ENCODE results near the gene FRMD4A.

The FRMD4A gene

DNA sequence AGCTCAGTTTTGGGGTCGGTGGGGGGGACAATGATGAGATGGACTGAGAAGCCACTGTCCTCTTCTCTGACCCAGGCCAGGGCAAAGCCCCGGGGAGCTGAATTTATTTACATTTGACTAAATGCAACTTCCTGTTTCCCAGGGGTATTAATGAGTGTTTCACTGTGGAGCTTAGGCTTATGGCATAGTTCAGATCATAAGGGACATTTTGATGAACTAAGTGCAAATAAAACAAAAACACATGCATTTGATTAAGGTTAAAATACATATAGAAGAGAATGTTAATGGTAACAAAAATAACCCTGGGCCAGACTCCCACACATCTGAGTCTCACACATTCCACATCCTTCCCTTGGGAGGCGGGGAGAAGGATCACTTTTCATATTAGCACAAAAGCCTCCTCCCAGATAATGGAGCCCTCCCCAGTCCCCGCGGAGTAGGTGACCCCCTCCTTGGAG is 320.6 kb downstream of the FRMD4A start:
- H3K4me3 ChIP-seq (ENCODE audit: low read depth, low read length) = no peak overlapping the region
- H3K27me3 ChIP-seq = peaks cover 14% of the 10 kb centered on the region
- TF ChIP-seq, protein P1, sequence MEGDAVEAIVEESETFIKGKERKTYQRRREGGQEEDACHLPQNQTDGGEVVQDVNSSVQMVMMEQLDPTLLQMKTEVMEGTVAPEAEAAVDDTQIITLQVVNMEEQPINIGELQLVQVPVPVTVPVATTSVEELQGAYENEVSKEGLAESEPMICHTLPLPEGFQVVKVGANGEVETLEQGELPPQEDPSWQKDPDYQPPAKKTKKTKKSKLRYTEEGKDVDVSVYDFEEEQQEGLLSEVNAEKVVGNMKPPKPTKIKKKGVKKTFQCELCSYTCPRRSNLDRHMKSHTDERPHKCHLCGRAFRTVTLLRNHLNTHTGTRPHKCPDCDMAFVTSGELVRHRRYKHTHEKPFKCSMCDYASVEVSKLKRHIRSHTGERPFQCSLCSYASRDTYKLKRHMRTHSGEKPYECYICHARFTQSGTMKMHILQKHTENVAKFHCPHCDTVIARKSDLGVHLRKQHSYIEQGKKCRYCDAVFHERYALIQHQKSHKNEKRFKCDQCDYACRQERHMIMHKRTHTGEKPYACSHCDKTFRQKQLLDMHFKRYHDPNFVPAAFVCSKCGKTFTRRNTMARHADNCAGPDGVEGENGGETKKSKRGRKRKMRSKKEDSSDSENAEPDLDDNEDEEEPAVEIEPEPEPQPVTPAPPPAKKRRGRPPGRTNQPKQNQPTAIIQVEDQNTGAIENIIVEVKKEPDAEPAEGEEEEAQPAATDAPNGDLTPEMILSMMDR (IDR thresholded peaks at IDR 0.05; ENCODE audit: low read depth, low read length) = no peak
- no peaks in the 10 kb centered on the region for H3K4me1 ChIP-seq
- no peak for DNase-seq
- H3K9me3 ChIP-seq = no peaks in the 10 kb centered on the region
- no peaks in the 10 kb centered on the region for H3K36me3 ChIP-seq

DNA sequence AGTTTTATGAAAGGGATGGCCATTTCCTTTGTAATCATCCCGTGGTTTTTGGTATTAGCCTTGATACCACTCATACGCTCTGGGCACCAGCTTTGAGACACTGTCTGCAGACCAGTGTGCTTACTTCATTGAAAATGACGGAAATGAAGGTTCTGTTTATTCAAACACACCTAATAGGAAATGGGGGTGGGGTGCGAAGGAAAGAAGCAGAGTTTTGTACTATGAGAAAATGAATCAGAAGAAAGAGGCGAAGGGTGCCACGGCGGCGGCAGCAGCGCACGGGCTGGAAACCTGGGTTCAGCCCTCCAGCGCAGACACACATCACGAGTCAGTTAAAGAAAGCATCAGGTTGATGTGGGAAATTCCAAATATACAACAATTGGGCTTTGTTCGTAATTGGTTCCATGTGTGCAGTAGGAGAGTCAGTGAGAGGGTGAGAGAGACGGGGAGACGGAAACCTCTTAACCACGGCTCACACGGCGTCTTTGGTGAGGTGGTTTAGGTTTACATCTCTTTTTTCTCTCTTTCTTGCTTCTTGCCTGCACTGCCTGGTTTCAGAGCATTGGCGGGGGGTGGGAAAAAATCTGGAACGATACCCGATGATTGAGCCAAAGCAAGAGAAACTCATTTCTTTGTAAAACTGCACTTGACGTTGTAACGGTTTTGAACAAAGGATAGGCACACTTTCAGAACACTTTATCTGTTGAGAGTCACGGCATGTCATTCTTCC is 321.2 kb downstream of the FRMD4A start:
- DNase-seq = no peak
- no peaks in the 10 kb centered on the region for H3K9me3 ChIP-seq
- no peaks in the 10 kb centered on the region for H3K4me1 ChIP-seq
- no peak overlapping the region for H3K4me3 ChIP-seq (ENCODE audit: low read depth, low read length)
- peaks cover 14% of the 10 kb centered on the region for H3K27me3 ChIP-seq
- no peaks in the 10 kb centered on the region for H3K36me3 ChIP-seq
- TF ChIP-seq, protein P1 (IDR thresholded peaks at IDR 0.05; ENCODE audit: low read depth, low read length) = no peak

DNA sequence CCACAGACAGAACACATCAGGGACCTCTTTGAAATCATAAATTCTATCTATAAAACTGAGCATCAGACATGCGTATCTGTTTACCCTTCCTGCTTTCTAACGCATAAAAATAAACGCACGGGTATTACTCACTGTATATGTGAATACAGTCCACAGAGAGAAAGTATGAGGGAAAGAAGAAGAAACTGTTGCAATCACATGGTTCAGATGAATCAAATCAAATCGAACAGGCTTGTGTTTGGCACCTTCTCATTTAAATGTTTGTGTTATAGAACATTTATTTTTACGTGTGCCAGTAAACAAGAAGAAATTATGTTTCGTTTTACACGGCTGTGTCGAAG is 322.0 kb downstream of the FRMD4A start:
- no peaks in the 10 kb centered on the region for H3K36me3 ChIP-seq
- TF ChIP-seq, protein P1 (IDR thresholded peaks at IDR 0.05; ENCODE audit: low read depth, low read length) = no peak
- H3K9me3 ChIP-seq = no peaks in the 10 kb centered on the region
- H3K27me3 ChIP-seq = peaks cover 14% of the 10 kb centered on the region
- no peak overlapping the region for H3K4me3 ChIP-seq (ENCODE audit: low read depth, low read length)
- no peak for DNase-seq
- no peaks in the 10 kb centered on the region for H3K4me1 ChIP-seq

DNA sequence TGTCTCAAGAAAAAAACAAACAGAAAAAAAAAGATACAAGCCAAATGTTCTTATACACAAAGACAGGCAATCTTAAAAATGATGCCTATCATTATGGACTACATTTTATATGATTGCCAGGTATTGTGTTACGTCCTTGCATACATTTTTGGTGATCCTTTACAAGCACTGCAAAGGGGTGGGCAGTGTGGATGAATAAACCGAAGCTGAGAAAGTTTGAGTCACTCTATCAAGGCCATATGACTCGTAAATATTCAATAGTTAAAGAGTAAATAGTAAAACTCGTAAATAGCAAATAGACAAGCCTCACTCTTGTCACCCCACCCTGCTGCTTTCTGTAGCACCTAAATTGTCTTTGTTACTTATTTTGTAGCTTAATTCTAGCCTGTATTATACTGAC is 326.2 kb downstream of the FRMD4A start:
- H3K36me3 ChIP-seq = no peaks in the 10 kb centered on the region
- H3K9me3 ChIP-seq = no peaks in the 10 kb centered on the region
- no peaks in the 10 kb centered on the region for H3K4me1 ChIP-seq
- TF ChIP-seq, protein P1 (IDR thresholded peaks at IDR 0.05; ENCODE audit: low read depth, low read length) = no peak
- DNase-seq = no peak
- H3K27me3 ChIP-seq = peaks cover 10% of the 10 kb centered on the region
- H3K4me3 ChIP-seq (ENCODE audit: low read depth, low read length) = no peak overlapping the region

DNA sequence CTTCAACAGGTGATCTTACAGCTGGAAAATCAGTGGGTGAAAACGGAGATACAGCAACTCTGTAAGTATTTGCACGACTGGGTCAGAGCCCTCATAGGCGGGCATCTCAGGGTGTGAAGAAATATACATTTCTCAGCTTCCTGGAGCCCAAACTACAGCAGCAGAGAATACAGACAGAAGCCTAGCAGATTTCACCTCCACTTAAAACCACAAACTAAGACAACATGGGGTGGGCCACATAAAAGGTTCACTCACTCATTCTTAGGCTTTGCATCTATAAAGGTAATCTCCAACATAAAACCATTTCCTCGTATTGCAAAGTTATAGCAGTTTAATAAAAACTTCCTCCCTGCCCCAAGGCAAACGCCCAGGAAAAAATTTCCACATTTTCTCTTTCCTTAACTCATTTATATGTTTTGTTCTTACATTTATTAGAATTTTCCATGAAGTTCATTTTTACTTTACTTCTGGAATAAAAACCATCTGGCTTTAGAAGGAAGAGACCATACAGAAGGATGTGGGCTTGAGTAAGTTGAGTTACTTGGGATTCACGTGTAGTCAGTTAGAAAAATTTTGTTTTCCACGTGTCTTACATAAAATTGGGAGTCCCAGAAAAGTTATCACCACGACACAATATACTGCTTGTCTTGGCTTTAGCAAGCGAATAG is 327.1 kb downstream of the FRMD4A start:
- Histone ChIP-seq H3K4me3 (ENCODE audit: low read depth, low read length) (no peak overlapping the region), H3K27me3 (peaks cover 7% of the 10 kb centered on the region), H3K36me3 (no peaks in the 10 kb centered on the region), H3K4me1 (no peaks in the 10 kb centered on the region), H3K9me3 (no peaks in the 10 kb centered on the region)
- TF ChIP-seq, protein P1 (IDR thresholded peaks at IDR 0.05; ENCODE audit: low read depth, low read length) = no peak
- DNase-seq = no peak

Measured in BE2C (cell line).